CMK (cell line): ENCODE measurements around the gene MEI1.

Experiments used
- DNase-seq: peaks from one replicate; pipeline ENCODE4 v3.0.0-alpha.2; 2010; ENCODE audit warnings: low read depth

MEI1 gene

GRCh38 chr22:41745968-41746367 lies 46.7 kb downstream of the MEI1 start:
- DNase-seq, result no peak

DNA sequence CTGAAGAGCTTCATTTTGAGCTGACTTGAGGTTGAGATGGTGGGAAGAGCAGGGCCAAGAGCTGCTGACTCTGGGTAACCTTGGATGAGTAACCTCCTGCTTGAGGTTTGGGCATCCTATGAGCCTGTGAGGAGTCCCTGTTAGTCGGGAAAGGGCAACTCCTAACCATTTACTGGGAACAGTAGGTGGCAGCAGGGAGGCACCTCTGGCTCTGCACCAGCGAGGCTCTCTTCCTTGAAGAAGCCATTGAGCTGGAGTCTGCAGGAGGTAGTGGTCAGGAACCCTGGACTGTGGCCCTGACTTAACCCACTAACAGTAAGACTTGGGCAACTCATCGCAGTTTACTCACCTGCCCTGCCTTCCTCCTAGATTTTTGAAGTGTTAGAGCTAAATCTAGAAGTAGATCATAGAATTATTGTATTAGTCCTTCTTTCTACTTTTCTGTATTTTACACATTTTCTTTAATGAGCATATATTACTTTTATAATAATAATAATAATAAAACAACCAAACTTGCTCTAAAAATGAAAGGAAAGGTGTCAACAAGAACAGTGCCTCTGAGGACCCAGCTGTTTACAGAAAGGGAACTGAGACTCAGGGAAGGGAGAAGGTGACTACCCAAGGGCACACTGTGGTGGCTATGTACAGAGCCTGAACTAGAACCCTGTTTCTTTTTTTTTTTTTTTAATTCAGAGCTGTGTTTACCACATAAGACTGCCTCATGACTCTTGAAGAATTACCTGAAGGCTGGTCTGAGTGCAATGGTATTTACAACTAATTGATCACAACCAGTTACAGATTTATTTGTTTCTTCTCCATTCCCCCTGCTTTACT lies 47.5 kb downstream of the MEI1 start:
- peak; percentile 37 for DNase-seq

DNA sequence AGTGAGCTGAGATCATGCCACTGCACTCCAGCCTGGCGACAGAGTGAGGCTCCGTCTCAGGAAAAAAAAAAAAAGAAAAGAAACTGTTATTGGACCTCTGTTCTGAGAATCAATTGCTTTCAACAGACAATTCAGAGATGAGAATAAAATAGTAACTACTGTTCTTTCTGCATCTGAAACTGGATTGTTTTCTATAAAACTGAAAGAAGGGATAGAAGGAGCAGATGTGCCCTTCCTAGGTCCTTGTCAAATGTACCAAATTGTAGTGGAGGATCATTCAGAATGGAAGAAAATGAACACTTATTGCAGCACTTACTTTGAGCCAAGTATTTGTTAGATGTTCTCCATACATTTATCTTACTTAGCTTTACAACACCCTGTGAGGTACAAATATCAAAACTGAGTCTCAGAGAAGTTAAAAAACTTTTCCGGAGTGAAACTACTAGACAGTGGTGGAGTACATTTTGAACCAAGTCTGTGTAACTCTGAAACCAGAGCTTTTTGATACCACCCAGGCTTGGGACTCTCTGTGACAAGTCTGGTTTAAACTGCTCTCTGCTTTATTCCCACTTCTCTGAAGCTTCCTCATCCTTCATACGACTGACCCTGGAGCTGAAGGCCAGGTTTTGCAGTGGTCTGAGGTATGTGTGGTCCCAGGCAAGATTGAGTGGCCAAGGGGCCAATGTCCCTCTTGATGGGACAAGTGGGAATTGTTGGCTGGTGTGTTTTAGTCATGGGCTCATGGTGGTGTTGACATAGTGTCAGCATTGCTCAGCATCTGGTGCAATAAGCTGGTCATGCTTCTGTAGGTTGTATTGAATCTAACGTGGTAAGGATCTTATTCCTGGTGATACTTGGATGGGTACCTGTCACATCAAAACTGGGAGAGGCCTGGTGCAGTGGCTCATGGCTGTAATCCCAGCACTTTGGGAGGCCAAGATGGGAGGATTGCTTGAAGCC lies 53.0 kb downstream of the MEI1 start:
- no peak for DNase-seq

DNA sequence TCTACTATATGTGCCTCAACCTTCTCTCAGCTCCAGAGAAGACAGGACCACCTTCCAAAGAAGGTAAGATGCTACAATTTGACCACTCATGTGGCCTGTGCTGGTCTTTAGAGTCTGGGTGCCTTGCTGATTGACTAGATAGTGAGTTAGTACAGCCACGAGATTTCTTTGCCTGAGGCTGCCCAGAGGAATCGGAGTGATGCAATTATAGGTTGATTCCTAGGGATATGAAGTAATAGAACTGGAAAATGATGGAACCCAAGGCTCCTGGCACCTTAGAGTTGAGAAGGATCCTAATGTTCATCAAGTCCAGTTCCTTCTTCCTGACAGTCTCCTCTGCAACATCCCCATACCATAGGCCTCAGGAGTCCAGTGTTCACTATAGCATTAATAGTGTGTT lies 54.7 kb downstream of the MEI1 start:
- DNase-seq, result no peak

- no peak for DNase-seq
These were observed 58.2 kb downstream of the MEI1 start for GRCh38 chr22:41757502-41757901.

- DNase-seq, result no peak
These were observed 58.9 kb downstream of the MEI1 start for GRCh38 chr22:41758231-41758630.

- DNase-seq, result no peak
These were observed 63.9 kb downstream of the MEI1 start for GRCh38 chr22:41762980-41763779.

DNA sequence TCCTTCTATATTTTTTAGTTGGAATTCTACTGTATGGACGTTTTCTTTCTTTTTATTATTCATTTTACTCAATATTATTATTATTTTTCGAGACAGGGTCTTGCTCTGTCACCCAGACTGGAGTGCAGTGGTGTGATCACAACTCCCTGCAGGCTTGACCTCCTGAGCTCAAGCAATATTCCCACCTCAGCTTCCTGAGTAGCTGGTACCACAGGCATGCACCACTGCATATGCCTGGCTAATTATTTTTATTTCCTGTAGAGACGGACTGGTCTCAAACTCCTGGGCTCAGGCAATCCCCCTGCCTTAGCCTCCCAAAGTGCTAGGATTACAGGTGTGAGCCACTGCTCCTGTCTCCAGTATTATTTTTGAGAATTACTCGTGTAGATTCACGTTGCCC lies 67.2 kb downstream of the MEI1 start:
- DNase-seq, result no peak

DNA sequence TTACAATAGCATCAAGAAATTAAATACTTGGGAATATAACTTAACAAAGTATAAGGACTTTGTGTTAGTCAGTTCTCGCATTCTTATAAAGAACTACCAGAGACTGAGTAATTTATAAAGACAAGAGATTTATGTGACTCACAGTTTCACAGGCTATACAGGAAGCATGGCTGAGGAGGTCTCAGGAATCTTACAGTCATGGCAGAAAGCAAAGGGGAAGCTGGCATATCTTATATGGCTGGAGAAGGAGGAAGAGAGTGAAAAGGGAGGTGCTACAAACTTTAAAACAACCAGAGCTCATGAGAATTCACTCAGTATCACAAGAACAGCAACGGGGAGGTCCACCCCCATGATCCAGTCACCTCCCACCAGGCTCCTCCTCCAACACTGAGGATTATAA lies 69.1 kb downstream of the MEI1 start:
- DNase-seq, result no peak

DNA sequence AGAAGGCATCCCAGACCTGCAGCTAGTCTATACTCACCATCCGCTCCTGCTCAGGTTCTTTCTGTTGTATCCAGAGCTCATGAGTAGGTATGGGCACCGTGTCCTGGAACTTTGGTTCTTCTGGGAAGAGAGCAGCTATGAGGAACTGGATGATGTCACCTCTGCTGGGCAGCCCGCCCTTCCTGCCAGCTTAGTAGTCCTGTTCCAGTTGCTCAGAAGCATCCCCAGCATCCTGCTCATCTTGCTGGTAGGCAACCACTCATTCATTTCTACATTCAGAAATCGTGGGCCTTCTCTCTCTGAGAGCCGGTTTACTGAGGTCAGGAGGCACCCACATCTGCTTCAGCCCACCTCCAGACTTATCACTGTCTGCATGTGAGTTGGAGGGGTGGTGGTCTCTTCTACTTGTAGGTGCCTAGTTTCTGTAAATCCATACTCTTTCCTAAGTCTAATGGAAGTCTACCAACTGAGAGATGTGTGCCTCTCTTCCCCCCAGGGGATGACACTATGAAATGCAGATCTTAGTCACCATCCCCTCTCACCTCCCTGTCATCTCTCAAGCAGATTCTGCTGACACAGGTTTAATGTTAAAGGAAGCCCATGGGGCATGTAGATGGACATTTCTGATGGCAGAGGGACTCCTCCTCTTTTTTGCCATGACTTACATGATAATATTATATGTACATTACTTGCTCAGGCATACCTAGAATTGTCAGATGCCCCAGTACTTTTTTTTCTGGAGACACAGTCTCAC lies 71.6 kb downstream of the MEI1 start:
- no peak for DNase-seq

GRCh38 chr22:41772198-41772597 lies 72.9 kb downstream of the MEI1 start:
- no peak for DNase-seq

- DNase-seq, result no peak
These were observed 73.3 kb downstream of the MEI1 start for GRCh38 chr22:41772645-41773044.

DNA sequence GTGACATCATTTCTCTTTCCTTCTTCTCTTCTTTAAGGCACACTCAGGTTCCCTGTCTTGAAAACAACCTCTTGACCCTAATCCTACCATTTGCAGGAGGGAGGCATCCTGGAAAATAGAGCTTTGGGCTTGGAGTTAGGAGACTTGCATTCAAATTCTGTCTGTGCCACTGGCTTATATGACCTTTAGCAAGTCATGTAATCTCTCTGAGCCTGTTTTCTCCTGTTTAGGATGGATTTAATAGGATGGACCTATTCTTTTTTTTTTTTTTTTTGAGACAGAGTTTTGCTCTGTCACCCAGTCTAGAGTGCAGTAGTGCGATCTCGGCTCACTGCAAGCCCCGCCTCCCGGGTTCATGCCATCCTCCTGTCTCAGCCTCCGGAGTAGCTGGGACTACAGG lies 76.0 kb downstream of the MEI1 start:
- DNase-seq, result no peak

- no peak for DNase-seq
These were observed 76.7 kb downstream of the MEI1 start for GRCh38 chr22:41775976-41776375.

DNA sequence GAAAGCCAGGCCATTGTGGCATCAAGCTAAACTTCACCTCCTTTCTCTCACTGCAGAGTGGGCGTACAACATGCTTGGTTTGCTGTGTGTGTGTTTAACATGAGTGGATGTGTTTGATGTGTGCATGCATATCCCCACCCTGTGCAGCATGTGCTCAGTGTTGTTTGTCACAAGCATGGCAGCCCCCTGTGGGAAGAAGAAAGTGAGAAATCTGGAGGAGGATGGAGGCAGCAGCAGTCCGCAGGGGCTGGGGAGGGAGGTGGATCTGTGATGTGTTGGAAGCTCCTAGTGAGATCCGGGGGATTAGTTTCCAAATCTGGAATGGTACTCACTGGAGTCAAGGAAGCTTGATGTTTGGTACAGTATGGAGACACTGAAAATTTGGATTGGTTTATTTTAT lies 77.1 kb downstream of the MEI1 start:
- DNase-seq, result no peak

DNA sequence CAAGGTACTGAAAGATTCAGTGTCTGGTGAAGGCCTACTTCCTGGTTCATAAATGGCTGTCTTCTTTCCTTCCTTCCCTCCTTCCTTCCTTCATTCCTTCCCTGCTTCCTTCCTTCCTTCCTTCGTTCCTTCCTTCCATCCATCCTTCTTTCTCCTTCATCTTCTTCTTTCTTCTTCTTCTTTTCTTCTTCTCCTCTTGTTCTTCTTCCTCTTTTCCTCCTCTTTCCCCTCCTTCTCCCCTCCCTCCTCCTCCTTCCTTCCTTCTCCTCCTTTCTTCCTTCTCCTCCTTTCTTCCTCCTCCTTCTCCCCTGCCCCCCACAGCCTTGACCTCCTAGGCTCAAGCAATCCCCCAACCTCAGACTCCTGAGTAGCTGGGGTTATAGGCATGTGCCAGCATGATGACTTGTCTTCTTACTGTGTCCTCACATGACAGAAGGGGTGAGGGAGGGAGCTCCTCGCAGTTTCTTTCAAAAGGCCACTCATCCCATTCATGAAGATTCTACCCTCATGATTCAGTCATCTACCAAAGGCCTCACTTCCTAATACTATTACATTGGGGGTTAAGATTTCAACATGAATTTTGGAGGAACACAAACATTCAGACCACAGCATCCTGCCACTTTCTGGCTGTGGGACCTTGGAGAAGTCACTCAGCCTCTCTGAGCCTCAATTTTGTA lies 78.6 kb downstream of the MEI1 start:
- DNase-seq, result no peak

GRCh38 chr22:41779929-41780505 lies 80.7 kb downstream of the MEI1 start:
- DNase-seq, result no peak

GRCh38 chr22:41780746-41781505 lies 81.6 kb downstream of the MEI1 start:
- peak; percentile 95 for DNase-seq

- DNase-seq, result no peak
These were observed 82.2 kb downstream of the MEI1 start for GRCh38 chr22:41781507-41781906.

- DNase-seq, result no peak
These were observed 83.0 kb downstream of the MEI1 start for GRCh38 chr22:41782316-41782715.
